GM19328 (cell line): ENCODE data around the gene HS3ST5.
"Not testable (repeated sequence)": the region's sequence is repeated elsewhere in the genome, so short reads cannot be mapped to it uniquely, and the experiment has no call there.

Experiments
- ATAC-seq: cut with Tn5 transposase; IDR thresholded peaks from one replicate; pipeline ENCODE4 v1.9.1; 2021; ENCODE audit warnings: mild to moderate bottlenecking, moderate library complexity; ENCODE audit not compliant: unreplicated experiment

Gene HS3ST5

DNA sequence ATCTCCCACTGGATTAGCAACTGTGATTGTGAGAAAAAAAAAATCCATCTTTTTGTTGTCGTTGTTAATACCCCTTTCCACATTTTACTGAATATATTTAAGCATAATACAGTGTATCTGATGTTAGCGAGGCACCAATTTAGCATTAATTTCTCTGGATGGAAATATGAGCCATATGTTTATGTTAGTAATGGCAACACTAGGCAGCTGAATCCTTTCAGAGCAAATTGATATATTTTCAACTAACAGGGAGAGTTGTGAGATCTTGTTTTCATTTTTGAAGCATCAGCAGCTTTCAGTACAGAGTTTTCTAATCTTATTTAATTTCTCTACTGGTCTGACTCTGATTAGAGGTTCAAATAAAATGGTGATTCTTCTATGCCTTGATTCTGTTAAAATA lies 287.1 kb downstream of the HS3ST5 start:
- no peak for ATAC-seq

GRCh38 chr6:114055349-114055748 lies 287.5 kb downstream of the HS3ST5 start:
- ATAC-seq = no peak

- no peak for ATAC-seq
Observed at GRCh38 chr6:114053791-114054190, 289.0 kb downstream of the HS3ST5 start.

DNA sequence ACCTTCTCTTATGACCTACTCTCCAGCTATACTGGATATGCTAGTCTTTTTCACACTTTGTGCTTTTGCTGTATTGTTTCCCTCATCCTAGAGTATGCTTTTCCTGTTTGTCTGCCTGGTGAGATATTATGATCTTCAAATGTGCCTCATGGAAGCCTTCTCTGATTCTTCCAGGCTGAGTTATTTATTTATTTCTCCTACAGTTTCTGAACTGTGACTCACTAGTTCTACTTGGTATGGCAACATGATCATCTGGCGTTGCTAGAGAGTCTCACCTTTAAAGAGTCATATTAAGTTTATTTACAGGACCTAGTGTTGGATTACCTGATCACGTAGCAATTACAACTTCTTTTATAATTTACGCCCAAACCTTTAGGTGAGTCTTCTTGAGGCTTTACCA lies 290.7 kb downstream of the HS3ST5 start:
- no peak for ATAC-seq

DNA sequence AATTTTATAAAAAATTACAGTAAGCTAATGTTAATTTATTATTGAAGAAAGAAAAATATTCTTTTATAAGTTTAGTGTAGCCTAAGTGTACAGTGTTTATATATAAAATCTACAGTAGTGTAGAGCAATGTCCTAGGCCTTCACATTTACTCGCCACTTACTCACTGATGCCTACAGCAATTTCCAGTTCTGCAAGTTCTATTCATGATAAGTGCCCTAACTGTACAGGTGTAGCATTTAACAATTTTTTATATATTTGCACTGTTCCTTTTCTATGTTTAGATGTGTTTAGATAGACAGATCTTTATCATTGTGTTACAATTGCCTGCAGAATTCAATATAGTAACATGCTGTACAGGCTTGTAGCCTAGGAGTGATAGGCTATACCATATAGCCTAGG lies 291.8 kb downstream of the HS3ST5 start:
- no peak for ATAC-seq

GRCh38 chr6:114049367-114049966 lies 293.4 kb downstream of the HS3ST5 start:
- no peak for ATAC-seq

DNA sequence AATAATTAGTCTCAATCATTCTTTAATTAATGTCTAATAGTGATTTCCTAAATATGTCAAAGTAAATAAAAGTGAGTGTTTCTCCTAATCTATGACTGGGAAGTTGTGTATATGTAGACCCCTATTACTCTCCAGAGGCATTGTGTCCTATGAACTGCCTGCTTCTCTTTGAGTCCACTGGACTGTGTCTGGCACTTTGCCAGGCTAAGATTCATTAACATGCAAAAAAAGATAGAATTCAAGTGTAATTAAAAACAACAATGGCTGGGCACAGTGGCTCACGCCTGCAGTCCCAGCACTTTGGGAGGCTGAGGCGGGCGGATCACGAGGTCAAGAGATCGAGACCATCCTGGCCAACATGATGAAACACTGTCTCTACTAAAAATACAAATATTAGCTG lies 298.3 kb downstream of the HS3ST5 start:
- ATAC-seq = not testable (repeated sequence)

- no peak for ATAC-seq
Observed at GRCh38 chr6:114042267-114043016, 300.4 kb downstream of the HS3ST5 start.

DNA sequence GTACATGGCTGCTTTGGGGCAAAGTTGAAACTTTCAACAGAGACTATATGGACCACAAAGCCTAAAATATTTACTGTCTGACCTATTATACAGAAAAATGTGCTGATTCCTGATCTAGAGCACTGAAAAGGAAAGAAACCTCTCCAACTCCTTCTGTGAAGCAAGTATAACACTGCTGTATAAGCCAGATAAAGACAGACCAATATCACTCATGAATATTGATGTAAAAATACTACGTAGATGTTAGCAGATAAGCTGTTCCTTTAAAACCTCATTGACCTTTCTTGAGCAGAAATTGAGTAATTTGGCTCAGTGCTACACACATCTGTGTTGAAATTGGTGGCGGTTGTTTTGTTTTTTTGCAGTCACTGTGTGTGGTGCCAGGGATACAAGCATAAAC lies 302.0 kb downstream of the HS3ST5 start:
- no peak for ATAC-seq

GRCh38 chr6:114039841-114040240 lies 303.0 kb downstream of the HS3ST5 start:
- ATAC-seq = no peak

- no peak for ATAC-seq
Observed at GRCh38 chr6:114033606-114034005, 309.2 kb downstream of the HS3ST5 start.

DNA sequence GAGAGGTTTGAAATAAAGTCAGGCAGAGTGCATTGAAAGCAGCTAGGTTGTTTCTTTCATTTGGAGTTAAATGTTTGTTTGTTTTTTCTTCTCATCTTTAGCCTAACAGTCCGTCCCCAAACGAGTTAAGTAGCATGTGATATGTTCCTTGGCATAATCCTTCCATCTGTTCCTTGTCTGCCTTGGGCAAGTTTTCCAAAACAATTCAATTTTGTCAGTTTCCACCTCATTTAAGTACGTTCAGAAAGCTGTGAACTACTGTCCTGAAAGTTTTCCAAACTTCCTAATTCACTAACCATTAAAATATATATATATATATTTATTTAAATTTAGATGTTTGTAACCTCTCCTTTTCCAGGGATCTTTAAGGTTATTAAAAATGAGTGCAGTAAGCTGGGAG lies 310.1 kb downstream of the HS3ST5 start:
- no peak for ATAC-seq

DNA sequence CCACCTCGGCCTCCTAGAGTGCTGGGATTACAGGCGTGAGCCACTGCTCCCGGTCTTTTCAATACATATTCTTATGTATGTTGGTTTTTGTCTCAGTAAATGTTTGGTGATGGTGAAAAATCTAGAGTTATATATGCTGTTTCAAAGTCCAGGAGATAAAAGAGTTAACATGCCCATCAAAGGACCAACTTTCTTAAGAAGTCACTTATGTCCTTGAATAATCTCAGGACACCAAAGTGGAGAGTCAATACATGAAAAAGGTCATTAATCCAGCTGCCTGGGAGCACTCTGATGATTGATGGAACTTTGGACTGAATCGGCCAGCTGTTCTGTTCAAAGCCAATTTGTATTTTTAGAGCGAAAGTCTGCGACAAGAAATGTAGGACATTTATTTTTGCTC lies 312.1 kb downstream of the HS3ST5 start:
- ATAC-seq = no peak

DNA sequence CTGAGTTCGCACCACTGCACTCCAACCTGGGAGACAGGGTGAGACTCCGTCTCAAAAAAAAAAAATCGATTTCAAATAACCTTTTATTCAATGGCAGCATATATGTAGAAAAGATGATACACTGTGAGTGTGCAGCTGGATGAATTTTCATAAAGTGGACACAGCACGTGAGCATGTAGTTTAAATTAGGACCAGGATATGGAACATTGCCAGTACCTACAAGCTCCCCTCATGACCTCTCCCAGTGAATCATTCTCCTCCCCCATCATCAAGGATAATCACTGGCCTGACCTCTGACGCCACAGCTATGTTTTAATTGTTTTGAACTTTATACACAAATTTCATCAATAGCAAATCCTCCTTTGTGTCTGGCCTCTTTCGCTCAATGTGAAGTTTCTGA lies 318.1 kb downstream of the HS3ST5 start:
- no peak for ATAC-seq

- ATAC-seq = no peak
Observed at GRCh38 chr6:114020196-114020595, 322.6 kb downstream of the HS3ST5 start.

DNA sequence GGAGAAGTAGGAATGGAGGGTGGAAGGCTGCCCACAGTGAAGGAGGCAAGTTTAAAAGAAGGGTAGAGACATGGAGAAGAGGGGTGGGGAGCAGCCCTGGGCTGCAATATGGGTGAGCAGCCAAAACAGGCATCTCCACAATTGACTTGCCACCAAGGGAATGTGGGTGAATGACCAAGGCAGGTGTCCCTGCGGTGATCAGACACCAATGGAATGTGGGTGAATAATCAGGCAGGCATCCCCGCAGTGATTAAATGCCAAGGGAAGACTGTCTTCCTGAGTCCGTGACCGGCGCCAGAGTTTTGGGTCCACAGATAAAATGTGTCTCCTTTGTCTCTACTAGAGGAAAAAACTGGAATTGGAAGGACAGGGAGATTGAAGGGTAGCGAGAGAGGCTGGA lies 325.7 kb downstream of the HS3ST5 start:
- ATAC-seq = not testable (repeated sequence)

- ATAC-seq = not testable (repeated sequence)
Observed at GRCh38 chr6:114014106-114014505, 328.7 kb downstream of the HS3ST5 start.

GRCh38 chr6:114011486-114011885 lies 331.3 kb downstream of the HS3ST5 start:
- not testable (repeated sequence) for ATAC-seq

DNA sequence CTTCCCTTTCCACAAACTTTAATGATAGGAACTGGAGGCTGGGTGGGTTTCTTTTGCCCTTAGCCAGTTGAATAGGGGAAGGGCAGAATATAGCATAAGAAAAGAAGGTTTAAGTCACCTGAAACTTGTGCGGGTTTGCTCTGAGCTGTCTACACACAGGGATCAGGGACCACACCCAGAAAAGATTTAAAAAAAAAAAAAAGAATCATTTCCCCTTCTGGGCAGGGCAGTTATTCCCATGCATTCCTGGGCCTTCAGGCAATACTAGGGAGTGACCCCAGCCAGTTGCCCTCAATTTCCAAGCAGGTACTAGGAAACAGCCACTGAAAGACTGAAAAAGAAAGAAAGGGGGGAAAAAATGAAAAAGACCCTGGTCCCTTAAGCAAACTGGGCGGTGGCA lies 332.3 kb downstream of the HS3ST5 start:
- no peak for ATAC-seq

GRCh38 chr6:114009192-114009591 lies 333.6 kb downstream of the HS3ST5 start:
- ATAC-seq = no peak

GRCh38 chr6:114008331-114008730 lies 334.5 kb downstream of the HS3ST5 start:
- no peak for ATAC-seq

DNA sequence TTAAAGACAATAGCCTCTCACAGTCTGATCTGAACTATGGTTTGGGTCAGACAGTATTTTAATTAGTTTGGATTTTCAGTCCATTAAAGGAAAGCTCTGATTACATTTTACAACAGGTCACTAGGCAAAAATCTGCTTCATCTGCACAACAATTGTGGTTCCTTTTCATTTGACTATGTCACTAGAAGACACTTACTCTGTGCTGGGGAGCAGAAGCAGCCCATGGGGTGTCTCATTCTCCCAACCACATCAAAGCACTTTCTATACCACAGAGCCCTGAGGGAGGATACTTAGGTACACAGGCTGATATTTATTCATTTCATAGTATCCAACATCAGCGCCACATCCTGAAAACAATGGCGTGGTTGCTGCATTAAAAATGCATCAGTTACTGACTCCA lies 335.3 kb downstream of the HS3ST5 start:
- no peak for ATAC-seq
